ENCODE data around the gene ARGLU1. TPM values are rescaled to one million over a fixed set of nuclear protein-coding genes. Genes with fewer than 3 reads are reported as not detected.

The ARGLU1 gene
- total and polyA plus RNA-seq, 9 of the 15 experiments (the other 6 are each of a cell fraction or from before 2014, with no cell fraction given) = 19.3 to 99.9 (median 49.3) TPM

GRCh38 chr13:106499113-106499512 lies 68.8 kb downstream of the ARGLU1 start:
- H3K79me2 ChIP-seq (ENCODE audit: control insufficient read depth, insufficient read depth, low read length) = no peaks in the 10 kb centered on the region
- H3K4me1 ChIP-seq (replicated peaks in 1 of 2; ENCODE audit: control insufficient read depth in 2 of 2, insufficient read depth in 2 of 2, low read length in 2 of 2) = no peaks in the 10 kb centered on the region
- TF ChIP-seq HNRNPL (IDR thresholded peaks at IDR 0.05; ENCODE audit: low read depth, low read length) (no peak), ZNF449 (CRISPR knock-in tag; IDR thresholded peaks at IDR 0.05) (no peak), RCOR1 (IDR thresholded peaks at IDR 0.05; ENCODE audit: borderline replicate concordance in 1 of 2, low read depth in 2 of 2, low read length in 2 of 2) (no peak), CCNT2 (IDR thresholded peaks at IDR 0.05; ENCODE audit: borderline replicate concordance, extremely low read depth, insufficient read length, low read depth, low read length) (no peak), MAX (CRISPR knock-in tag; IDR thresholded peaks at IDR 0.05) (no peak), ZNF561 (CRISPR knock-in tag; conservative IDR thresholded peaks at IDR 0.05) (no peak)
- DNase-seq (ENCODE audit: extremely low read depth in 1 of 4, low spot score in 3 of 4) (no peak), FAIRE-seq (no peak), ATAC-seq (no peak)
- WGBS (ENCODE audit: insufficient coverage, low coverage, missing lambda C conversion rate) = 0% methylated on average over 2 of the region's 2 CpGs
- H3K9ac ChIP-seq (ENCODE audit: insufficient read depth in 1 of 2, low read depth in 2 of 2, low read length in 2 of 2) = no peak overlapping the region
- ChIA-PET POLR2A (interaction anchor here (0.6 kb wide), 1 partner anchor 277 kb away, joined by 3 read pairs; no protein-coding TSS in a partner anchor), CTCF (ENCODE audit: low intra/inter-chr PET ratio) (no interaction called here)
- H3K4me3 ChIP-seq = no peak overlapping the region
- H3K27me3 ChIP-seq (ENCODE audit: control insufficient read depth in 2 of 2, insufficient read depth in 2 of 2, low read length in 2 of 2) = no peaks in the 10 kb centered on the region
- no TSS peak for BruUV-seq (replicated peaks)
- H3K27ac ChIP-seq (ENCODE audit: extremely low read depth, low read depth, low read length) = no peak overlapping the region
- H3K9me3 ChIP-seq (replicated peaks; ENCODE audit: control insufficient read depth, insufficient read depth, low read depth, low read length) = no peaks in the 10 kb centered on the region
- no peak overlapping the region for H2AFZ ChIP-seq (ENCODE audit: low read depth, low read length)
- in situ Hi-C loops (cut with MboI) (no loop called here), intact Hi-C loops (cut with micrococcal nuclease) (no loop called here)
- H3K36me3 ChIP-seq (ENCODE audit: control insufficient read depth, insufficient read depth, low read length) = no peaks in the 10 kb centered on the region
- no peaks in the 10 kb centered on the region for H4K20me1 ChIP-seq (replicated peaks; ENCODE audit: control insufficient read depth, insufficient read depth, low read length)
- no peak overlapping the region for H3K4me2 ChIP-seq (ENCODE audit: insufficient read depth, low read length)
- no peaks in the 10 kb centered on the region for H3K9me1 ChIP-seq (ENCODE audit: control insufficient read depth, insufficient read depth, low read length)
